GM21717 (cell line): Measurements from ENCODE around the gene MAX.

Experiments used
- ATAC-seq: cut with Tn5 transposase; IDR thresholded peaks from one replicate; pipeline ENCODE4 v1.9.1; 2021; ENCODE audit warnings: mild to moderate bottlenecking, moderate library complexity; ENCODE audit not compliant: unreplicated experiment

Gene MAX

GRCh38 chr14:65074449-65075150 is 27.7 kb downstream of the MAX start:
- ATAC-seq: no peak

GRCh38 chr14:65073605-65074201 is 28.6 kb downstream of the MAX start:
- ATAC-seq: no peak

GRCh38 chr14:65072937-65073336 is 29.4 kb downstream of the MAX start:
- no peak for ATAC-seq

DNA sequence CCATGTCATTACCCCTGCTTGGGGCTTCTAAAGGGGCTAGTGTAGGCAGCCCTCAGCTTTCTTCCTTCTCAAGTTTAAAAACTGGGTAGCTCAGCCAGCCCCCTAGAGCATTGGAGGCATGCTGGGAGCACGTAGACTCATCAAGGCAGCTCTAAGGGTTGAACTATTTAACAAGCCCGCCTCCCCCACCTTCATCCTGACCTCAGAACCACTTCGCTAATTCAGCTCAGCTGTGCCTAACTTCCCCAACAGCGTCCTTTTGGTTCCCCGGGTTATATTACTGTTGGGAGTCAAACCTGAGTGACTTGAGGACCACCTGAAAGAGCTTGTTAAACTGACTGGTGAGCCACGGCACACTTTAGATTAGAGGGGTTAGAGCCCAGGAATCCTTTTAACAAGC is 30.1 kb downstream of the MAX start:
- no peak for ATAC-seq

GRCh38 chr14:65071544-65071943 is 30.8 kb downstream of the MAX start:
- no peak for ATAC-seq

GRCh38 chr14:65070471-65070976 is 31.8 kb downstream of the MAX start:
- ATAC-seq: no peak

DNA sequence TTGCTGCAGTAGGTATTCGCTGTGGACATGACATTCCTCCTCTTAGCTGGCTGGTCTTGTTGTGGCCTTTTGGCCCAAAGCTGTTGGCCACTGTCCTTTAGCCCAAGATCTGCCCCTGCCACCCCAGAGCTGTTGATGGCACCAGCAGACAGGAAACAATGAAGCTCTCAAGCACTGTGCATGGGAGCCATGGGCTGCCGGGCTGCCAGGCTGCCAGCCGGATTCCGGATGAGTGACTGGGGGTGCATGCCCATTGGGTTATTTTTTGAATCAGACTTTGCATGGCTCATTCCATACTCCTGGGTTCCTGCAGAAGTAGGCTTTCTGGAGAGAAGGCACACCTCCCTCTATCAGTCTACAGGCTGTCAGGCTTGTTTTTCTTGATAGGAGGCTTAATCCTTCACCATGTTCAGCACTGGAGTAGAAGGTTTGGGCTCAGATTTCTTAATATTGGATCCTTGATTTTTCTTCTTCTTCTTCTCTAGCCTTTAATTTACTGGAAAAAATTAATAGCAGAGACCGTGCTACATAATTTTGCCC is 32.4 kb downstream of the MAX start:
- no peak for ATAC-seq

- no peak for ATAC-seq
Observed at GRCh38 chr14:65065719-65066118, 36.6 kb downstream of the MAX start.

DNA sequence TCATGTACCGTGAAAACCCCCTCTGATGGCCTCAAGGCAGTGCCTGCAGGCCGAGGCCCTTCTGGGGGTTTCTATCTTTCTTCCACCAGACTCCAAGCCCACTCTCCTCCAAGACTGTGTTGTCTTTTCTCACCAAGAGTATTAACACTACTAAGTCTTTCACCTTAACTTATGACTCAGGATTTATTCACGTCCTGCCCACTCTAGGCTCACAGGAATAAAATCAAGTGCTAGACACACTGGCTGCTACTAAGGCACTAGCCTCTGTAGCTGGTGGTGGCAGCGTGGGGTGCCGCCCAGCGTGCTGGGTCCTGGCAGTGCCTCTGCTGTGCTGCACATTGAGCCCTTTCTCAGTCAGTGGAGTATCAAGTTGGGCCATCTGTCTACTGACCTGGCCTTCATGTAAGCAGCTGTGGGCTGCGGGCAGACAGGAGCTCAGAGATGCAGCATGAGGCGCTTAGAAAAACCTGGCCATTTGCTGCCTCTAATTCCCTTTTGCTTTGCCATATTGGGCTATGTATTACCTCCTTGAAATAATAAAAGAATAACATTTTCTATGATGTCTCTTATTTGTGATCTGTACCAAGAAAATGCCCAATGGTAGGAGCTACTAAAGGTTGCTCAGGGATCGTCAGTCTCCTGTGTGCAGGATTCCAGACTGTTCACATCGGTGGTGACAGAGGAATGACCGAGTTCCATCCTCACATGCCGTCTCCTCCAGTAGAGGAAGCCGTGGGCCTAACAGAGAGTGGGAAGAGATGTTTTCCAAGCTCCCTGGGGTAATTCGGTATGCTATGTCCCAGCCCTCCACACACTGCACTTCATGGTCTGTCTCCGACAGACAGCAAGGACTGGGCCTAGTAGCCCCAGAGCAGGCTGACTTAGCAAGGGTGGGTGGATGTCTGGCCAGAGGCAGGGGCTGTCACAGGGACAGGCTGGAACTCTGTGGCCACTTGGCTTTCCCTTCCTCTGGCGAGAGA is 39.9 kb downstream of the MAX start:
- ATAC-seq: no peak

- ATAC-seq: no peak
Observed at GRCh38 chr14:65057695-65058094, 44.6 kb downstream of the MAX start.

- no peak for ATAC-seq
Observed at GRCh38 chr14:65054471-65055085, 47.7 kb downstream of the MAX start.

GRCh38 chr14:65053466-65053865 is 48.9 kb downstream of the MAX start:
- ATAC-seq: no peak

DNA sequence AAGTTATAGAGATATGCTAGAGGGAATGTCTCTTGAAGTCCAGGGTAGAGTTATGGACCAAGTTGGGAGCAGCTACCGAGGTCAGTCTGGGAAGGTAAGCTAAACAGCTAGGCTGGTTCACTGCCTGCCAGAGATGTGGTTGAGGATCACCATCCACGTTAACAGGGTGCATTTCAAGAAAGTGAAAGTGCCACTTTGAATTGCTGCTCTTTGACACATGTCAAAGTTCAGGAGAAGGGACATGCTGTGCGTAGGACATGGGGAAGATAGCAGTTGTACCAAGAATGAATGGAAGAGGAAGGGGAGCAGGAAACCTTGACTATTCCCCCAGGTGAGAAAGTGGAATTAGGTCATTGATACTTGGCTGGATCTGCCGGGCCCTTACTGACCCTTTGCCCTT is 49.5 kb downstream of the MAX start:
- no peak for ATAC-seq

DNA sequence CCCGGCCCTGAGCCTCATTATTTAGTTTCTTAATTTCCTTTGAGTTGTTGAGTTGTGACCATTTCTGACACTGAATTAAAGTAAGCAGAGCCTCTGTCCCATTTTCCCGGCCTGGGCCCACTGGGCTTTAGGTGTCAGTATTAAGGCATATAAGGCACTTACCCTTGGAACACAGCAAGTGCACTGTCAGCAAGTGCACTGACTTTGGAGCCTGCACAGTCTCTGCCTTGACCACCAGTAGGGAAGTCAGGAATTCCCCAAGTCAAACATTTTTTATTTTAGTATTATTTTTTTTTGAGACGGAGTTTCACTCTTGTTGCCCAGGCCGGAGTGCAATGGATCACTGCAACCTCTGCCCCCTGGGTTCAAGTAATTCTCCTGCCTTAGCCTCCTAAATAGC is 56.6 kb downstream of the MAX start:
- ATAC-seq: no peak

DNA sequence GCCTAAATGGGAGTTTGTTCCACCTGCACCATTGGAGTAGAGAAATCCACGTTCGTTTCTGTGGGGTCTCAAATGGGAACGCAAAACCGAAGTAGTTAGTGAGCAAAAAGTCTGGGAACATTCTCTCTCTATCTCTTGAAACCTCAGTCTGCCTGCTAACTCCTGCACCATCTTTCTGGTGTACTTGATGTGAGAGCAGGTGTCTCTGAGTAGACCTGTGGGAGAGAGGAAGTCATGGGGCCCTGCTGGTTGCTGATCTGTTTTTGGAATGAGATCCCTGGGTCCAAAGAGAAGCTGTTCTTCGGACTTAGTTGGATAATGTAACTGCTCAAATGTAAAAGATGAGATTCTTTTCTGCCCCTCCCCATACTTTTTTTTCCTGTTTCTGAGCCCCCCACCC is 57.3 kb downstream of the MAX start:
- no peak for ATAC-seq

DNA sequence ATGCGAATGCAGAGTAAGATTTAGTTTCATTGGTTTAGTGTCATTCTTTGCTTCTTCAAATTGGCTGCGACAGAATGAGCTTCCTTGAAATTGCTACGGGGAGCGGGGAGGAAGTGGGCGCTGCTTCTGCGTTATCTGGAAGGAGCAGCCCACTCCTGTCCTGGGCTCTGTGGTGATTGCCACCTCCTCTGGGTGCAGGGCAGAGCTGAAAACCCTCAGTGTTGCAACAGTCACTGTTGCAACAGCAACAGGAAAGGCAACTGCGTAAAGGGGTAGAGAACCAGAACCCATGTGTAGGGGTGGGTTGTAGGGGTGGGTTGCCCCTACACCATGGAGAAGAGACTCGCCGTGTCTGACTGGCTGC is 57.7 kb downstream of the MAX start:
- ATAC-seq: no peak

DNA sequence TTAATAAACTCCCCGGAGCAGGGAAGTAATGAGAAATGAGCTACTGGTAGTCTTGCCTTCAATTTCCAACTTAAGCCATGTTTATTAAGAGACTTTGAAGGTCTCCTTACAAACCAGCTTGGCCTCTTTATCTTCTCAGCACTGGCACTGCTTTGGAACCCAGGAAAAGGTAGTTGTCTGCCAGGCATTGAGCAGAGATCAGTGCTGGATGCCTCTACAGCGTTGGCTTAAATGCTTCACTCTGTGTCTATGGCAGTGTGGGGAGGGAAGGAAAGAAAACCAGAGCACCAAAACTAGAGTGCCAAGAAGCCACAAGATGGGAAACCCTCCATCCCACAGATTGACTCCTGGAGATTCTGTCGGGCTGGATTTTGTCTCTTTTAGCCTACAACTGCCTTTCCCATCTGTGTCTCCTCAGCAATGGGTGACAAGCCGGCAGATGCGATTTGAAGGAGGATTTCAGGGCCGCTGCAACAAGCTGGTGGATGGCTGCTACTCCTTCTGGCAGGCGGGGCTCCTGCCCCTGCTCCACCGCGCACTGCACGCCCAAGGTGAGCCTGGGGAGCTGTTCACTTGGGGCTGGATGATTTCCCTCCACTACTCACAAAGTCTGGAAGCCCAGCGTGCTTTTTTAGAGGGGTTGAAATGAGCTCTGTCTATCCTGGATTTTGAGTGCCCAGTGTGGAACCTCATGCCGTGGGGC is 58.3 kb downstream of the MAX start:
- ATAC-seq: no peak

DNA sequence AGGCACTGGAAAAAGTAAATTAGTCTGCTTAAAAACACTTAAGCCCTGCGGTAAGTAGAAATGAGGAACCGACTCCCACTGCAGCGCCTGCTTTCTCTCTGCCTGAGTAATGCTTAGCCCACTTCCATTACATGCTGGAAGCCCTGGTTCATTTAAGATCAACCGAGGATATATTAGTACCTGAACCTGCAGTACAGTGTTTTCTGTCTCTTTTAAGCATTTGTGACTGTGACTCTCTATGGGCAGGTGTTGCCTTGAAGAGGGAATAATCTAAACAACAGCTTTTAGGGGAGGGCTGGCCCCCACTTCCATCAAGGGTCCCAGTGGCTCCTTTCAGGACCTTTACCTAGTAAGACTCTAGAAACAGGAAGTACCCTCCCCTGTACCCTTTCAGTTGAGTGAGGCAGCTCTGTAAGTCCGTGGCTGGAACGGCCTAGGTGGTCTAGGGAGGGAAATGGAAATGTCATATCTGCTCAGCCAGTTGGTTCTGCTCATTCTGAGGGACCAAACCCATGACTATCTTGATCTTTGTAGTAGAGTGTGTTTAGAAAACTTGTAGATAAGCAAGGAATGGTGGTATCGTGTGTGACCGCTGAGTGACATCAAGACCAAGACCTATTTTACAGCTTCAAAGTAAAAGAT is 59.5 kb downstream of the MAX start:
- ATAC-seq: no peak

DNA sequence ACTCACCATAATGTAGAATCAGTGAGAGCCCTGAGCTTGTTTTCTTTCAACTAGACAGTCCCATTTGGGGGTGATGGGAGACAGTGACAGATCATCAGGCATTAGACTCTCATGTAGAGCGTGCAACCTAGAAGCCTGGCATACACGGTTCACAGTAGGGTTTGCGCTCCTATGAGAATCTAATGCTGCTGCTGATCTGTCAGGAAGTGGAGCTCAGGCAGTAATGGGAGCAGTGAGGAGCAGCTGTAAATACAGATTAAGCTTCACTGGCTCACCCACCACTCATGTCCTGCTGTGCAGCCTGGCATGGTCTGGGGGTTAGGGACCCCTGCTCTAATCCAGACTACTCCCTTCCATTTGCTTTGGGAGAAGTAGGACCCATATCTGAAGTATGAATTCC is 60.0 kb downstream of the MAX start:
- no peak for ATAC-seq

DNA sequence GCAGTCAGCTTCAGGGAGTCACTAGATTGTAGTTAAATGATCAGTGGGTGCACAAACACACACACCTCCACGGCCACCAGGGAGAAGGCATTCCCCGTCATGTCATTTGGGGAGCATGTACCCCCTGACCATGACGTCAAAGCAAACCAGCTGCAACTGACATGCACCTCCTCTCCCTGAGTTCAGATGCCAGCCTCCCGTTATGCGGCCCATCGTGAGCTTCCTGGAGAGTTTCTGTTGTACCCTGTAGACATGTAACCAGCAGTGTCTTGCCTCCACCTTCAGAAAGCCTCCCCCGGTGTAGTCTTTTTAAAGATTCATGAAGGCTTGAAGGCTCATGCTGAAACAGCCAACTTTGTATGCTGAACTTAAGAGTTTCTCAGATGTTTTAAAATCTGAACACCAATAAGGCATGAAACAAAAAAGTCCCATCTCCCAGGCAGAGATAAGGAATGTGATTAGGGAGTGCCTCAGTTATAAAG is 60.8 kb downstream of the MAX start:
- no peak for ATAC-seq
